H1 (cell line): ENCODE data around the gene MAN1C1.

Experiments
- FOSL1 ChIP-seq: IDR thresholded peaks from 2 replicates; pipeline ENCODE4 v1.6.1; 2011; ENCODE audit warnings: mild to moderate bottlenecking, low read depth, low read length, moderate library complexity; ENCODE audit not compliant: insufficient read depth
- POLR2A ChIP-seq, 2 experiments: IDR thresholded peaks; 1 replicate in 1 of 2; 2 replicates in 1 of 2; pipeline ENCODE4 v1.6.1; 2011; ENCODE audit warnings: low read depth in 2 of 2, low read length in 2 of 2, mild to moderate bottlenecking in 2 of 2; ENCODE audit errors: control extremely low read depth in 1 of 2
- RBBP5 ChIP-seq: IDR thresholded peaks from 2 replicates; pipeline ENCODE4 v1.7.1; 2012; ENCODE audit warnings: low read depth, mild to moderate bottlenecking, inconsistent platforms, low read length, moderate library complexity, borderline replicate concordance
- SRF ChIP-seq: IDR thresholded peaks from 2 replicates; pipeline ENCODE4 v1.6.1; 2011; ENCODE audit warnings: mild to moderate bottlenecking, low read depth, low read length, moderate library complexity
- TF ChIP-seq, protein P1 (sequence below), 3 experiments: IDR thresholded peaks; 1 replicate in 2 of 3; 2 replicates in 1 of 3; pipeline versions ENCODE4 v1.5.1 to v1.6.1; 2011; ENCODE audit warnings: low read length in 3 of 3, mild to moderate bottlenecking in 3 of 3, inconsistent platforms in 2 of 3, low read depth in 1 of 3, moderate library complexity in 1 of 3; ENCODE audit not compliant: insufficient read depth in 1 of 3; ENCODE audit errors: control extremely low read depth in 1 of 3

DNA sequence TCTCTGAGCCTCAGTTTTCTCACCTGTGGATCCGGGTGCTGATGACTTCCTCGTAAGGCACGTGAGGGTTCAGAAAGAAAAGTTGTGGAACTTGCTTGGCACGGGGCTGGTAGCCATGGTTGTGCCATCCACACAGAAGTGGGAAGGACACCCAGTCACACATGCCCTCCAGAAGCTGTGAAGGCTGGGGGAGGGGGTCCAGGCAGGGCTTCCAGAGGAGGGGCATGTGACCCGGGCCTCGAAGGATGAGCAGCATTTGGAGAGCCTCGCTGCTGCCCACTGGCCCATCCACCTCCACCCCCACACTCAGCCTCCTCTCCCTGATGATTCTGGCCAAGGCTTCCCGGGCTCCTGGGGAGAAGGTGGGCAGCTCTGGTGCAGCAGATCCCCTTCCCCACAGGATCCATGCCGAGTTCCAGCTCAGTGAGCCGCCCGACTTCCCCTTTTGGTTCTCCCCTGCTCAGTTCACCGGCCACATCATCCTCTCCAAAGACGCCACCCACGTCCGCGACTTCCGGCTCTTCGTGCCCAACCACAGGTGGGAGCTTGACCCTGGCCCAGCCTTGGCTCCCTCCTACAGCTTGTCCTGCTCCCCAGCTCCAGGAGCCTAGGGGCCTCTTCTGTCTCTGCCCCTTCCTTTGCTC, 192.8 kb downstream of the MAN1C1 start:
- TF ChIP-seq POLR2A (IDR thresholded peaks at IDR 0.05; ENCODE audit: control extremely low read depth in 1 of 2, low read depth in 2 of 2, low read length in 2 of 2) (no peak), FOSL1 (no peak), SRF (no peak), RBBP5 (no peak)
- TF ChIP-seq, protein P1, sequence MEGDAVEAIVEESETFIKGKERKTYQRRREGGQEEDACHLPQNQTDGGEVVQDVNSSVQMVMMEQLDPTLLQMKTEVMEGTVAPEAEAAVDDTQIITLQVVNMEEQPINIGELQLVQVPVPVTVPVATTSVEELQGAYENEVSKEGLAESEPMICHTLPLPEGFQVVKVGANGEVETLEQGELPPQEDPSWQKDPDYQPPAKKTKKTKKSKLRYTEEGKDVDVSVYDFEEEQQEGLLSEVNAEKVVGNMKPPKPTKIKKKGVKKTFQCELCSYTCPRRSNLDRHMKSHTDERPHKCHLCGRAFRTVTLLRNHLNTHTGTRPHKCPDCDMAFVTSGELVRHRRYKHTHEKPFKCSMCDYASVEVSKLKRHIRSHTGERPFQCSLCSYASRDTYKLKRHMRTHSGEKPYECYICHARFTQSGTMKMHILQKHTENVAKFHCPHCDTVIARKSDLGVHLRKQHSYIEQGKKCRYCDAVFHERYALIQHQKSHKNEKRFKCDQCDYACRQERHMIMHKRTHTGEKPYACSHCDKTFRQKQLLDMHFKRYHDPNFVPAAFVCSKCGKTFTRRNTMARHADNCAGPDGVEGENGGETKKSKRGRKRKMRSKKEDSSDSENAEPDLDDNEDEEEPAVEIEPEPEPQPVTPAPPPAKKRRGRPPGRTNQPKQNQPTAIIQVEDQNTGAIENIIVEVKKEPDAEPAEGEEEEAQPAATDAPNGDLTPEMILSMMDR (IDR thresholded peaks at IDR 0.05; ENCODE audit: control extremely low read depth in 1 of 3, insufficient read depth in 1 of 3, low read depth in 1 of 3, low read length in 3 of 3), result no peak
